ENCODE results near the gene TADA3.

The TADA3 gene

DNA sequence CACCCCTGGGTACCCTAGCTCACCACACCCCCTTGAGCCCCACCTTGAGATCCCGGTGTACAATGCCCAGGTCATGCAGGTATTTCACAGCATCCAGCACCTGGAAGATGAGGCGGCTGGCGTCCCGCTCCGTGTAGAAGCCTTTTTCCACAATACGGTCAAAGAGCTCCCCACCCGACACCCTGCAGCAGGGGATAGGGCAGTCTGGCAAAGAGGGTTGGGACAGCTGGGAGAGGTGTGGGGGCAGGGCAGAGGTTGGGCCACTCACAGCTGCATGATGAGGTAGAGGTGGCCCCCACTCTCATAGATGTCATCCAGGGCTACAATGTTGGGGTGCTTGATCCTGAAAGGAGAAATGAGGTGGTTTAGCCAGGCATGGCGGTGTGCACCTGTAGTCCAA is 29.4 kb downstream of the TADA3 start:
- no peak for DNase-seq (ENCODE audit: extremely low read depth in 1 of 2, low read depth in 1 of 2)

DNA sequence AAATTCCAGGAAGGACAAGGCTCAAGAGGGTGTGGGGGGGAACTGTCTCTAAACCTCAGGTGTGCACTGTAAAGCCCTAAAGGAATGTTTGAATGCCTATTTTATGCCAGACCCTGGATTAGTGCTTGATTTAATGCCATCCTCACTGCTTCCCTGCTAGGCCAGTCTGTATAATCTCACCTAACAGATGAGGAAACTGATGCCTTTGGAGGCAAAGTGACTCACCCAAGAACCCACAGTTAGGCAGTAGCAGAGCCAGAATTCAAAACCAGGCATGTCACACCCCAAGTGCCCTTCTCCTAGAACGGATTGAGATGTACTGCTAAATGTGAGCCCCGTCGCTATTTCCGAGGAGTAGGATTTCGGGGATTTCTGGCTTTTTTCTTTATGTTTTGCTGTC is 30.4 kb downstream of the TADA3 start:
- DNase-seq (ENCODE audit: extremely low read depth in 1 of 2, low read depth in 1 of 2), result no peak

DNA sequence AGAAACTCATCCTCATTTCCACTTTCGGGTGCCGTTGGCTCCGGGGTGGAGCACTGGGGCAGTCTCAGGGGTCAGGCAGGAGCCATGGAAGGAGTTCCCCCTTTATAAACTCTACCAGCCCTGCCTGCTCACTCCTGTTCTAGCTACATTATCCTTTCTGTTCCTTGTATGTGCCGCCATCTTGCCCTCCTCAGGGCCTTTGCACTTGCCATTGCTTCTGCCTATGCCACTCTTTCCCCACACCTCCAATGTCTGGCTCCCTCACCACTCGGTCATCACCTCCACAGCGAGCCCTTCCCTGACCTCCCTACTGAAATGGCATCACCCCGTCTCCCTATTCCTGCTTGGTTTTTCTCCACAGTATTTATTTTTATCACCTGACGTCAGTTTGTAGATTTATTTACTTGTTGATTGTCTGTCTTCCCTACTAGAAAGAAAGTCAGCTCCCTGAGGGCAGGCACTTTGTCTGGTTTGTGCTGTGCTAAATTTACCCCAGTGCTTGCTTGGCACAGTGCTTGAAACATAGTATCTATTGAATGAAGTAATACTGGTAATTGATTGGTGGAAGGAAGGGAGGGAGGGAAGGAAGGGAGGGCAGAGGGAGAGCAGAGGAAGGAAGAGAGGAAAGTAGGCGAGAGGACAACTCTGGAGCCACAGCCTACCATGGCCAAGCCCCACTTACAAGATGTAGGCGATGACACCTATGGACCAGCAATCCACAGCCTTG is 31.3 kb downstream of the TADA3 start:
- DNase-seq (ENCODE audit: extremely low read depth in 1 of 2, low read depth in 1 of 2), result no peak

DNA sequence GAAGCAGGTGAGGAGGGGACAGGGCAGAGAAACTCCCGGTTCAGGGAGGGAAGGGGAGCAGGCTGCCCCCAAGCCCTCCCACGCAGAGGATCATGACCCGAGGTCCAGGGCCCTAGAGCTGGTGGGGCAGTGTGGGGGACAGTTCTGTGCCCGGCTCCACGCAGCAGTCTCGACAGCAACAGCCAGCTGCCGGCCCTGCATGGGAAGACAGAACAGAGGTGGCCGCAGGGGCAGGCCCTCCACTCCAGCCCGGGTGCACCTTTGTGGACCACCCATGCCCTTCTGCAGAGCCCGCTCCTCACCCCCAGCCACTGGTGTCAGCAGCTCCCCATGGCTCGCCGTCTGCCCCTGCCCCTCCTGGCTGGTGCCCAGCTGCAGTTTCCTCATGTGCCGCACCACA is 34.8 kb downstream of the TADA3 start:
- no peak for DNase-seq (ENCODE audit: extremely low read depth in 1 of 2, low read depth in 1 of 2)

DNA sequence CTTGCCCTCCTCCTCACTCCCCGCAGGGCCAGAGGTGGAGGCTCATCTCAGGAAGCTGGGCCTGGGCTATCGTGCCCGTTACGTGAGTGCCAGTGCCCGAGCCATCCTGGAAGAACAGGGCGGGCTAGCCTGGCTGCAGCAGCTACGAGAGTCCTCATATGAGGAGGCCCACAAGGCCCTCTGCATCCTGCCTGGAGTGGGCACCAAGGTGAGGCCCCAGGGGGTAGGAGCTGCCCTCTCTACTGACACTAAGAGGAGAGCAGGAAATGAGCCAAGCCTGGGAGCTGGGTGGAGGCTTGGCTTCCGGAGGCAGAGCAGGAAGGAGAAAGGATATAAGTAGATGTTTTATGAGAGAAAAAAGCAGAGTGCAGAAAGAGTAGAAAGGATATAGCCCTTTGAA is 37.6 kb downstream of the TADA3 start:
- DNase-seq (ENCODE audit: extremely low read depth in 1 of 2, low read depth in 1 of 2), result no peak

DNA sequence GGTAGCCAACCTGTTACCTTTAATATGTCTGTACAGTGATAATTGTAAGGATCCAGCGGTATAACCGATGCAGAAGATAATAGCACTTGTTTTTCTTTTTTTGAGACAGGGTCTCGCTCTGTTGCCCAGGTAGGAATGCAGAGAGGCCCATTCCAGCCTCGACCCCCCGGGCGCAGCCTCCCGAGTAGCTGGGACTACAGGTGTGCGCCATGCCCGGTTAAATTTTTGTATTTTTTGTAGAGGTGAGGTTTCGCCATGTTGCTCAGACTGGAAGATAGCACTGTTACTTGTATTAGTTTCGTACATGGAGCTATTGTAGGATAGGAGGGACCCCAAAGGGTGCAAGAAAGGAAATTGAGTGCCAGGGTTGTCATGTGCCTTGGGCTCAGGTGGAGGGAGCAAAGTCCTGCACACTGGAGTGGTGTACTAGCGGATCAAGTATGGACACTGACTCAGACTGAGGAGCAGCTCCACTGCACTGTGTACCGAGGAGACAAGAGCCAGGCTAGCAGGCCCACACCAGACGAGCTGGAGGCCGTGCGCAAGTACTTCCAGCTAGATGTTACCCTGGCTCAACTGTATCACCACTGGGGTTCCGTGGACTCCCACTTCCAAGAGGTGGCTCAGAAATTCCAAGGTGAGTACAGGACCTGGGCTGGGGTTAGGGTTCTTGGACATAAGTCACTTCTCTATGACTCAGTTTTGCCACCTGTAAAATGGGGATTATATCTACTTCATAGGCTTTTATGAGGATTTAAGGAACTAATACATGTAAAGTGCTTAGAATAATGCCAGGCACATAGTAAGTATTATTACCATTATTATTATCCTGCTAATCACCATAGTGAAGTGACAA is 41.5 kb downstream of the TADA3 start:
- DNase-seq (ENCODE audit: extremely low read depth in 1 of 2, low read depth in 1 of 2), result no peak

DNA sequence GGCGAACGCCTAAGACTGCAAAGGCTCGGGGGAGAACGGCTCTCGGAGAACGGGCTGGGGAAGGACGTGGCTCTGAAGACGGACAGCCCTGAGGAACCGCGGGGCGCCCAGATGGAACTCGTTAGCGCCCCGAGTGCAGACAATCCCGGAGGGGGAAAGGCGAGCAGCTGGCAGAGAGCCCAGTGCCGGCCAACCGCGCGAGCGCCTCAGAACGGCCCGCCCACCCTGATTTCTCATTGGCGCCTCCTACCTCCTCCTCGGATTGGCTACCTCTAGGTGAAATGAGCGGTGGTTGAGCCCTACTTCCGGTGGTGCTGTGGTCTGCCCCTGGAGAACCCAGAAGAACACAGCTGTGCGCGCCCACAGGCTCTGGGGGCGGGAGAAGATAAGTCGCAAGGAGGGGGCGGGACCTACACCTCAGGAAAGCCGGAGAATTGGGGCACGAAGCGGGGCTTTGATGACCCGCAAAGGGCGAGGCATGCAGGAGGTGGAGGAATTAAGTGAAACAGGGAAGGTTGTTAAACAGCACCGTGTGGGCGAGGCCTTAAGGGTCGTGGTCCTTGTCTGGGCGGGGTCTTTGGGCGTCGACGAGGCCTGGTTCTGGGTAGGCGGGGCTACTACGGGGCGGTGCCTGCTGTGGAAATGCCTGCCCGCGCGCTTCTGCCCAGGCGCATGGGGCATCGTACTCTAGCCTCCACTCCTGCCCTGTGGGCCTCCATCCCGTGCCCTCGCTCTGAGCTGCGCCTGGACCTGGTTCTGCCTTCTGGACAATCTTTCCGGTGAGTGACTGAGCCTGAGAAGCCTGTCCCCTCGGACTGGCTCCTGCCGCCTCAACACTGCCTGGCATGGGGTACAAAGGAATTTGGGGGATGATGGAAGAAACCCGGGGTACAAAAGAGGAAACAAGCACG is 42.4 kb downstream of the TADA3 start, which contains the start of gene OGG1:
TSS of gene OGG1 (plus strand) at position 308 of the 911 bp plus-strand sequence. CDS start at position 643, 335 bp downstream.
- DNase-seq (ENCODE audit: extremely low read depth in 1 of 2, low read depth in 1 of 2), result peak; percentile 86 to 87

DNA sequence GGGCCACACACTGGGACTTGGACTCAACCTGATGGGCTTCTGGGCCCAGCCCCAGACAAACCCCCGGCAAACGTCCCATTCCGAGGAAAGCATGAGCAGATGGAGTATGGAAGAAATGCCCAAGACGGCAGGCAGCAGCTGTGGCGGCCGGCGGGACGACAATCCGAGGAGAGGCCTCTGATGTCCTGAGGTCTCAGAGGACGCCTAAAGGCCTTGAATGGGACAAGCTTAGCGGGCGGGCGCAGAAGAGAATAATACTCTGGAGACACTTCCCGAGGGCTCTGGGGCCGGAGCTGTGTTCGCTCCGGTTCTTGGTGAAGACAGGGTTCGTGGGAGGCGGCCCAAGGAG is 43.0 kb downstream of the TADA3 start:
- DNase-seq (ENCODE audit: extremely low read depth in 1 of 2, low read depth in 1 of 2), result no peak

DNA sequence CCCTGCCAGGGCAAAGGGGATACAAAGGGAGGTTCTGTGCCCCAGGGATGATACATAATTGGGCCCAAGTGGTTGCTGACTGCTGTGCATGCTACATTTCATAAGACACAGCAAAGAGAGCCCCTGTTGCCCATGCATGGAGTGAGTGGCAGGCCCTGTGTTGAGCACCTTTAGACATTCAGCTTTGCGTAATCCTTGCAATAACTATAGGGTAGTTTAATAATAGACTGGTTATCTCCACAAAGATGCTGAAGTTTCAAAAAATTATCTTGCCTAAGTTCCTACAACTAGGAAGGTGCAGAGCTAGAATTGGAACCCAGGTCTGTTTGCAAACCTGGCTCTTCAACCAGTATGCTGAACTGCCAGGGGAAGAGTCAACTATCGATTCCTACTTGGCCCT is 44.2 kb downstream of the TADA3 start:
- DNase-seq (ENCODE audit: extremely low read depth in 1 of 2, low read depth in 1 of 2), result no peak

DNA sequence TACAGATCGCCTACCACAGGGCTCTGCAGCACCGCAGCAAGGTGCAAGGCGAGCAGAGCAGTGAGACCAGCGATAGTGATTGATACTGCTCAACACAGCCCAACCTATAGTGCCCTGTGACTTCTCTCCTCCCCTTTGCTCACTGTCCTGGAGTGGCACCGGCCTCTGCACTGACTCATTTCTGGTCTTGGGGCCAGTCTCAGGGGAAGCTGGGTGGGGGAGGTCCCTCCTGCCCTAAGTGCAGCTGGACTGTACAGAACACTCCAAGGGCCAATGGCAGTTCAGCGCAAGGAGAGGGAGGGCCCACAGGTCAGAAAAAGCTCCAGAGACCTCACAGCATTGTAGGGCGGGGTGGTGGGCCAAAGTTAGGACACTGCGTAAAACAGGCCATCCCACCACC is 45.0 kb downstream of the TADA3 start:
- no peak for DNase-seq (ENCODE audit: extremely low read depth in 1 of 2, low read depth in 1 of 2)

DNA sequence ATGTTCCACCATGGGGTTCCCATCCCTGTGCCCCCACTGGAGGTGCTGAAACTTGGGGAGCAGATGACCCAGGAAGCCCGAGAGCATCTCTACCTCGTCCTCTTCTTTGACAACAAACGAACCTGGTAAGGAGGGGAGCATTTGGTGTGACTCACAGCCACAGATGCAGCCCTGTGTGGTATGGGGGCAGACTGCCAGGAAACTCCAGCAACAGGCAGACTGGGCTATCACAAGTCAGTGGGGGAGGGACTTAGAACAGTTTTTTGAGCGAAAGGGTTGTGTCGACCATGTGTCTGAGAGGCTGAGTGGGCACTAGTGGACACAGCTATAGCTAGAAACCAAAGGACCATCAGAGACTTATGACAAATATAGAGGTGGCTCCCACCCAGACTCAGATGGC is 45.9 kb downstream of the TADA3 start:
- DNase-seq (ENCODE audit: extremely low read depth in 1 of 2, low read depth in 1 of 2), result no peak

DNA sequence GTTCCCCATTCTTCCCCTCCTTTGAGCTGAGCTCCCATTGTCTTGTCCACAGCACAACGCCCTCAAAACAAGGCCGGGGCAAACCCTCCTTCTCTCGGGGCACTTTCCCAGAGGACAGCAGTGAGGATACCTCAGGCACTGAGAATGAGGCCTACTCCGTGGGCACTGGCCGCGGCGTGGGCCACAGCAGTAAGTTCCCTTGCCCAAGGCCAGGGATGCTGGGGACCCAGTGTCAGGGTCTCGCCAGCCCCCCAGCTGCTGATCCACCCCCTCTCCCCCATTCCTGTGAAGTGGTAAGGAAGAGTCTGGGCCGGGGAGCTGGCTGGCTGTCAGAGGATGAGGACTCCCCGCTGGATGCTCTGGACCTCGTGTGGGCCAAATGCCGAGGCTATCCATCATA is 46.8 kb downstream of the TADA3 start:
- no peak for DNase-seq (ENCODE audit: extremely low read depth in 1 of 2, low read depth in 1 of 2)

DNA sequence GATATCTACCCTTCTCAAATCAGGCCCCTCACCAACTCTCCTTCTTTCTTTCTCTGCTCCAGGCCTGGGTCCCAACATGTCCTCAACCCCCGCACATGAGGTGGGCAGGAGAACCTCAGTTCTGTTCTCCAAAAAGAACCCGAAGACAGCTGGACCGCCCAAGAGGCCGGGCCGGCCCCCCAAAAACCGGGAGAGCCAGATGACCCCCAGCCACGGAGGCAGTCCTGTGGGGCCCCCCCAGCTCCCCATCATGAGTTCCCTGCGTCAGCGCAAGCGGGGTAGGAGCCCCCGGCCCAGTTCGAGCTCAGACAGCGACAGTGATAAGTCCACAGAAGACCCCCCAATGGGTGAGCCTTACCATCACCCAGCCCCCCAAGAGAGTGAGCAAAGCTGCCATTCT is 48.1 kb downstream of the TADA3 start:
- no peak for DNase-seq (ENCODE audit: extremely low read depth in 1 of 2, low read depth in 1 of 2)

DNA sequence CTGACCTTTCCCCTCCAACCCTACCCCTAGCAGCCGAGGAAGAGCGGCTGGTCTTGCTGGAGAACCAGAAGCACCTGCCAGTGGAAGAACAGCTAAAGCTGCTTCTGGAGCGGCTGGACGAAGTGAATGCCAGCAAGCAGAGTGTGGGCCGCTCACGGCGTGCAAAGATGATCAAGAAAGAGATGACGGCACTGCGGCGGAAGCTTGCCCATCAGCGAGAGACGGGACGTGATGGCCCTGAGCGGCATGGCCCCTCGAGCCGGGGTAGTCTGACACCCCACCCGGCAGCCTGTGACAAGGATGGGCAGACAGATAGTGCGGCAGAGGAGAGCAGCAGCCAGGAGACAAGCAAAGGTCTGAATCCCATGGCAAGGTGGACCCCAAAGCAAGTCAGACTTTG is 48.7 kb downstream of the TADA3 start:
- DNase-seq (ENCODE audit: extremely low read depth in 1 of 2, low read depth in 1 of 2), result no peak

DNA sequence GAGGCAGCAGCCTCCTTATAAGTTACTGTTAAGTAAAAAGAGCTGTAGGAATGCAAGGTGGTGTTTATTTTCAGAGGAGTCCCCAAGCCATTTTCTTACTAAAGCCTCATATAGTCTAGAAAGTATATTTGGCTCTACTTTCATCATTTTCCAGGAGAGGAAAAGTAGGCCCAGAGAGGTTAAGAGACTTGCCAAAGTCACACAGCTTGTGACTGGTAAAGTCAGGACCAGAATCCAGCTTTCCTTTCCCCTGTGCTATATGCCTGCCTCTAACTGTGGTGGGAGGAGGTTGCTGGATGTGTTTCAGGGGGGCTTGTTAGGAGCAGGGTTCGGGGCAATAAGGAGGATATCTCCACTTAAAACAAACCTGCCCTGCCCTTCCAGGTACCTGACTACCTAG is 49.7 kb downstream of the TADA3 start:
- no peak for DNase-seq (ENCODE audit: extremely low read depth in 1 of 2, low read depth in 1 of 2)

DNA sequence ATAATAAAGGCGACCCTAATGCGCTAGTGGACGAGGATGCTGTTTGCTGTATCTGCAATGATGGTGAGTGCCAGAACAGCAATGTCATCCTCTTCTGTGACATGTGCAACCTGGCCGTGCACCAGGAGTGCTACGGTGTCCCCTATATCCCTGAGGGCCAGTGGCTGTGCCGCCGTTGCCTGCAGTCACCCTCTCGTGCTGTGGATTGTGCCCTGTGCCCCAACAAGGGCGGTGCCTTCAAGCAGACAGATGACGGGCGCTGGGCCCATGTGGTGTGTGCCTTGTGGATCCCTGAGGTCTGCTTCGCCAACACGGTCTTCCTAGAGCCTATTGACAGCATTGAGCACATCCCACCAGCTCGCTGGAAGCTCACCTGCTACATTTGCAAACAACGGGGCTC is 53.1 kb downstream of the TADA3 start:
- DNase-seq (ENCODE audit: extremely low read depth in 1 of 2, low read depth in 1 of 2), result no peak

DNA sequence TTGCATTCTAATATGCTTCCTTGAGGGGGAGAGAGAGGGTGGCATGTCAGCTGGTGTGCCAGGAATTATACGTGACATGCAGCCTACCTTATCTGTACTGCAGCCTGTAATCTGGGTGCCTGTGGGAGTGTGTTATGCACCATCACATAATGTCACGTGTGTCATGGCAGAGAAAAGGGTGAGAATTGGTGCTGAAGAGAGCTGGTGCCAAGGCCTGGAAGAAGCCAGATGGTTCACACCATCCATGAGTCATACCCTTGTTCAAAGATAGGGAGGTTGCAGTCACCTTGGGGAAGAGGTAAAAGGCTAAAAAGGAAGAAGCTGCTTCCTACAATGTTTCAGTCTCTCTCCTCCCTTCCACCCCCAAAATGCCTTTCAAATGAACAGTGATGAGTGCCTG is 55.4 kb downstream of the TADA3 start:
- DNase-seq (ENCODE audit: extremely low read depth in 1 of 2, low read depth in 1 of 2), result no peak

DNA sequence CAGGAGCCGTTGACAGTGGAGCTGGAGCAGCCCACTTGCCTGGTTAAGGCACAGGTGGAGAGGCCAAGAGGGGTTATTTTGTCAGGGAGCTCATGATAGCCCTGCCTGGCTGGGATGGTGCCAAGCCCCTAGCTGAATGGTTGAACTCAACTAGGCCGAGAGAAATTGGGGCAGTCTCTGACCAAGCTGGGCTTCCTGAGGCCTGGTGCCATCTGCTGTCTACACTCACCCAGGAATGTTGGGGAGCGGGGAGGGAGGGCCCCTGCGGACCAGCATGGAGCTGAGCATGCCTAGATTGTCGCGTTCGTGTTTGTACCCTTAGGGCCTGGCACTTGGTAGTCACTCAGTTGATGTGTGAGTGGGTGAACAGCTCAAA is 59.5 kb downstream of the TADA3 start:
- DNase-seq (ENCODE audit: extremely low read depth in 1 of 2, low read depth in 1 of 2), result no peak

DNA sequence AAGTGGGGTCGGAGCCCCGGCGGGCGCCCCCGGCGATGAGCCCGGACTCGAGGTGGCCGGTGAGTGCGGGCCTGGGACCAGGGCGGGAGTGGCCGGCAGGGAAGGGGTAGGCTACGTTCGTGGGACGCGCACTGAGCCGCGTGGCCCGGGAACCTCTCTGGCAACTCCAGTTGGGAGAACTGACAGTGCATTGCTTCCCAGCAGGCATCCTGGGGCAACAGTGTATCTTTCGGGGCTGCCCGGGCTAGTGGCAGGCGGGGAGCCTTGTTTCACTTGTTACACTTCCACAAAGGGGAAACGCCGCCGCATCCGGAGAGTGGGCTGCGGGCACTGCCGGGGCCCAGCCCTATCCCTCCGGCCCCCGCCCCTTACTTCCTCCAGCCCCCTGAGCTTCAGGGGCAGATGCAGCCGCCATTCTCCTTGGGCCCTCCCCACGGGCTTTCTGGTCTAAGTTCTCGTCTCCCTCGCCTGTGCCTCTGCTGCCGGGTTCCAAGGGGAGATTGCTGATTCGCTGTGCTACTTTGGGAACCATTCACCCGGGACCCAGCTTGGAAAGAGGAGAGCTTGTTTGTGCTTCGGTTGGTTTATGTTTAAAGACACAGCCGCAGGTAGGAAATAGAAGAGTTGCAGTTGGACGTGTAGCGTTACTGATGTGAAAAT is 60.1 kb downstream of the TADA3 start:
- peak in 1 of 2 donors; percentile 24 for DNase-seq (ENCODE audit: extremely low read depth in 1 of 2, low read depth in 1 of 2)

DNA sequence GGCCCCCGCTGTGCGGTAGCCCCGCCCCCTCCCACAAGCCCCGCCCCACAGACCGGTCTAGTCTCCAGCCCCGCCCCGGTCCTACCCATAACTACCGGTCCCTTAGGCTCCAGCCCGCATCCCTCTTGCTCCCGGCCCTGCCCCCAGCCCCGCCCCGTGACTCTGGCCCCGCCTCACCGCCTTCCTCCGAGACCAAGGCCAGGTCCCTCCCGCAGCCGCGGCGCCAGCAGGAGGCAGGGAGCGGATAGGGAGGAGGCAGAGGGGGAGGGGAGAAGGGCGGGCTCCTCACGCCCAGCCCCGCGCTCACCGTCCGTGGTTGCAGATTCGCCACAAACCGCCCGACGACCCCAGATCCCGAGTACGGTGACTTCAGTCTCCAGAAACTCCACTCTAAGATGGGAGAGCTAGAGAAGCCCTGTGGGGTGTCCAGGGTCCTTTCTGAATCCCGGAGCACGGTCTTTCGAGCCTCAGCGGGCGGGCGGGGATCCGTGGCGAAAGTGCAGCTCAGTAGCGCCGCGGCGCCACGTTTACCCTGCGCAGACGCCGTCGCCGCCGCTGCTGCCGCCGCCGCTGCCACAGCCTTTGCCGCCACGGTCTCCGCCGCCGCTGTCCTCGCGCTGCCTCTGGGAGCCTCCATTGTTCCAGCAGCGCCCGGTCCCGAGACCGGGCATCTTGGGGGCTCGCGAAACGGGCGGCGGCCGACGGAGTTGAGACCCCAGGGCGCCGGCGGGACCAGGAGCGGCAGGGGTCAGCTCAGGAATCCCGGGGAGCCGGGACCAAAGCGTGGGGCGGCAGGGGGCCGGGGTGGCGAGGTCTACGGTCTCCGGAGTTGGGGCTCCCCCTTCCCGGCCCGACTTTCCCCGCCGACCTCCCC is 60.8 kb downstream of the TADA3 start, which contains the start of gene BRPF1:
TSS of gene BRPF1 (plus strand) at position 530 of the 874 bp plus-strand sequence. CDS start 2,406 bp downstream, outside the sequence.
- peak; percentile 97 to 99 for DNase-seq (ENCODE audit: extremely low read depth in 1 of 2, low read depth in 1 of 2)
